Measurements from ENCODE around the gene PRR20G. TPM values are rescaled to one million over a fixed set of nuclear protein-coding genes. Genes with fewer than 3 reads are reported as not detected.
"Not testable (repeated sequence)": the region's sequence is repeated elsewhere in the genome, so short reads cannot be mapped to it uniquely, and the experiment has no call there.

PRR20G gene
- total RNA-seq (2014; rRNA removed; shearing (Covaris generic)) = not detected in 2 replicates
- polyA plus RNA-seq (2015; cell fraction: cytosol; rRNA removed) = not detected in 2 replicates
- not detected in 2 replicates for polyA plus RNA-seq (2015; cell fraction: nucleus; rRNA removed)

DNA sequence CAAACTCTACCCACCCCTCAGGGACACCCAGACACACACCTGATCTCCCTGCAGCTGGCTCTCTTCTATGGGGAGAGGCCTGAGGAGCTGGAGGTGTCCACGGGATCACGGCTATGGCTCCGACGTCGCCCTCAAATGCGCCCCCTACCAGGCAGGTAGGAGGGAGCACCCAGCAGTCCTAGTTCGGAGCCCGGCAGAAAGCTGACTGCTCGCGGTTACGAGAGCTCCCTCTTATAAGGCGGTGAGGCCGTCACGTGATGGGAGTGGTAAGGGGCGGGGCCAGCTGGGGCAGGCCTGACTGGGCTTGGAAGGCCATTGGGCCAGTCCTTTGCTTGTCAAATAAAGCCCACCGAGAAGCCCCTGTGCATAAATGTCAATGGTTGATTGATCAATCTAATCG, at the start of gene PRR20G:
Gene PRR20G, minus strand, starts transcription at position 207 of the 400 bp plus-strand sequence. CDS start 681 bp downstream, outside the sequence.
- DNase-seq (ENCODE audit: low read depth, low spot score) = no peak
- in situ Hi-C loops (cut with HindIII; ENCODE audit: low pct_unique_long_range_greater_than_20kb, low sequenced_read_pairs) = no loop called here

DNA sequence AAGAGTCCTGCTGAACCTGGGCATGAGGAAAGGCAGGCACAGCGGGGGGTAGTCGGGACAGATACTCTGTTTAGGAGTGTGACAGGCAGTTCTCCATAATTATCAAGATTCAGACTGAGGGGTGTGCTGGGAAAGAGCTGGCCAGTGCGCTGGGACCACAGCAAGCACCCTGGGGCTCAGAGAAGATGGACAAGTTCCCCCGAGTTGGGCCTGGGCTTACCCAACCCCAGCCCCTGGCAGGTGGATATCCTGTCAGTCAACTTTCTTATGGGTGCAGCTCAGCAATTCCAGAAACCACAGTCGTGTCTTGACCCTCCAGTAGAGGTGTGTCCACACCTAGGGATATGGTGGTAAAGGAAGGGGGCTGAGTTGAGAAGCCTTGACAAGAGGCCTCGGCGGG, 49.2 kb upstream of the PRR20G start:
- DNase-seq (ENCODE audit: low read depth, low spot score) = no peak
- in situ Hi-C loops (cut with HindIII; ENCODE audit: low pct_unique_long_range_greater_than_20kb, low sequenced_read_pairs) = no loop called here

DNA sequence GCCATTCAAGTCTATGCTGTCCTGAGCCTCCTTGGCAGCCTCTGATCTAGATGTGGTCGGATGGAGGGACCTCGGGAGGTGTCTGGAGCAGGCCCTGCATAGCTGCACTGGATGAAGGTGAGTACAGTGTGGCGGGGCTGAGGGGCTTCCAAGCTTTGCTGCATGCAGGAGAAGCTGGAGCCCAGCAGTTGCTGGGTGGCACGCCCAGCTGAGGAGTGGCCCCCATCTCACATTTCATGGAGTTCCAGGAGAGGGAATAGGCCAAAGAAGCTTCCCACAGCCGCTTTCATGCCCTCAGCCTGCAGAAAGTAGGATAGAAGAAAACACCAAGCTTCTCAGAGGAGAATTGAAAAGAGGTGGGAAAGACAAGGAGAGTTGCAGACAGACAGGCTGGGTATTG, 48.3 kb upstream of the PRR20G start:
- in situ Hi-C loops (cut with HindIII; ENCODE audit: low pct_unique_long_range_greater_than_20kb, low sequenced_read_pairs) = no loop called here

DNA sequence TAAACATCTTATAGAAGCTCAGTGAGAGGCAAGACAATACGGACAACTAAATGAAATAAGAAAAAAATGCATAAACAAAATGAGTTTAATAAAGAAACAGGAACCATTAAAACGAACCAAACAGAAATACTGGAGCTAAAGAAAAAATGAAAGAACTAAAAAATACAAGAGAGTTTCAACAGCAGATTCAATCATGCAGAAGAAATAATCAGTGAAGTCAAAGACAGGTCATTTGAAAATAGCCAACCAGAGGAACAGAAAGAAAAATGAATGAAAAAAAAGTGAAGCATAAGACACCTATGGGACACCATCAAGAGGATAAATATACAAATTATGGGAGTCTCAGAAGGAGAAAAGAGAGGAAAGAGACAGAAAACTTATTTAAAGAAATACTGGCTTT, 42.5 kb upstream of the PRR20G start:
- in situ Hi-C loops (cut with HindIII; ENCODE audit: low pct_unique_long_range_greater_than_20kb, low sequenced_read_pairs) = no loop called here
- no peak for DNase-seq (ENCODE audit: low read depth, low spot score)

More for the DNA sequence above, 48.3 kb upstream of the PRR20G start:
- no peak for DNase-seq (ENCODE audit: low read depth, low spot score)

DNA sequence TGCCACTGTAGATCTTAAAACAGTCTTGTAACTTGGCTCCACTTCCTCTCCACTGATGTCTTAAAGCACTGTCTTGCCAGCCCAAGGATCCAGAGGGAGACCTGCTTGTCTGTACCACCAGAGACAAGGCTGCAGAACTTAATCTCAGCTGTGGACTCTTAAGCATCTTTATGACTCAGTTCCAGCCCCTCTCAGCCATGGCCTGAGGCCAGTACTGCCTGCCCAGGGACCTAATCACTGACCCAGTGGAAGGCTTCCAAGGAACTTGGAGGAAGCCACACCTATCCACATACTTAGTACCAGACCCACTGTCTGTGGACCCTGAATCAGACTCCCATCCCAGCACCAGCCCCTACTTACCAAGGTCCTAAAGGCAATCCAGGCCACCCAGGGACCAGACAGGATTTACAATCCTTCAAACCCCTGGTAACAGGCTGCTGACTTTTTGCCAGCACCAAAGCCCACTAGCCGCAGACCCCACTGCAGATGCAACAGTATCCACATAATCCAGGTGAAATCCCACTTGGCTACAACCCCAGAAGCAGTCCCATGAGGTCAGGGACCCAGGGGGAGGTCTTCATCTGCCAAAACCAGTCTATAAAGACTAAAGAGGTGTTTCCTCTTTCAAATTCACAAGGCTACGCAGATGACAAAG, 41.9 kb upstream of the PRR20G start:
- in situ Hi-C loops (cut with HindIII; ENCODE audit: low pct_unique_long_range_greater_than_20kb, low sequenced_read_pairs) = no loop called here
- DNase-seq (ENCODE audit: low read depth, low spot score) = no peak

DNA sequence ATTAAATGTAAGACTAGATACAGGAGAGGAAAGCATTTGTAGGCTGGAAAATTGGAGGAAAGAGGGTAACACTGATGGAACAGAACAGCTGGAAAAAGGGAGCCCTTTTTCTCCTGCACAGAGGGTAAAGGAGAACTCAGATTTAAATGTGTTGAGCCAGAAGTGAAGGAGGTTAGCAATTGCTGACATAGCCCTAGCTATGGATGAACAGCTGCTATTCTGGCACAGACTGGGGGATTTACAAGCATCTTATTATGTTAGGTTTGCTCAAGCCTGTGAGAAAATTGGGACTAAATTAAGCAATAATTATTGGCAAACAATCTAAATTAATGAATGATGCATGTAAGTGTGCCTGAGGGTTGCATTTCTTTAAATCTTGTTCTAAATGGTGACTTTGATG, 40.6 kb upstream of the PRR20G start:
- in situ Hi-C loops (cut with HindIII; ENCODE audit: low pct_unique_long_range_greater_than_20kb, low sequenced_read_pairs) = no loop called here
- DNase-seq (ENCODE audit: low read depth, low spot score) = no peak

DNA sequence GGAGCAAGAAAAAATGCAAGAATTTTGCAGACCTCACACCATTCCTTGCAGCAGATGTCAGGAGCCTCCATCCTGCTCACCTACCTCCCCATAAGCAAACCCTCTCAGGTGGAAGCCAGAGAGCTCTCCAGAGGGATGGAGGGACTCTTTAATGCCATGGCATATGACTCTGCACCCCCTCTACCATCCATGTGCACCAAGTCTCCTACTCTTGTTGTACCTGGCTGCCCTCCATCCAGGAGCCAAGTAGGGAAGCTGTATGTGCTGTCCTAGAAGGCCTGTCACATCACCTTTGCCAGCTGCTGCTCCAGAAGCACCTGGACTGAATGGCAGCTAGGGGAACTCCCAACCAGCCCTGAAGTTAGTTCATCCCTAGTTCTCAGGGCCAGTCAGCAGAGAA, 38.5 kb upstream of the PRR20G start:
- DNase-seq (ENCODE audit: low read depth, low spot score) = no peak
- in situ Hi-C loops (cut with HindIII; ENCODE audit: low pct_unique_long_range_greater_than_20kb, low sequenced_read_pairs) = no loop called here

DNA sequence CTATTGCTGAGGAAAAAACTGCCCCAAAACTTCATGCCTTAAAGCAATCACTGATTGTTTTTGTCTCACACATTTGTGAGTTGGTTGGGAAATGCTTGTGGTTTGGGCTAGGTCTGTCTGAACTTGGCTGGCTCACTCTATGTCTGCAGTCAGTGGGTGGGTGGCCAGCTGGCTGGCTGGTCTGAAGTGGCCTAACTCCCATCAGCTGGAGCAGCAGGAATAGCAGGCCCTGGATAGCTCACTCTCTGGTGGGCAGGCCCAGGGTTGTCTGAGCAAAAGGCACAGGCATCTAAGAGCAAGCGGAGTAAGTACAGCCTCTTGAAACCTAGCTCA, 37.7 kb upstream of the PRR20G start:
- in situ Hi-C loops (cut with HindIII; ENCODE audit: low pct_unique_long_range_greater_than_20kb, low sequenced_read_pairs) = no loop called here
- DNase-seq (ENCODE audit: low read depth, low spot score) = no peak

DNA sequence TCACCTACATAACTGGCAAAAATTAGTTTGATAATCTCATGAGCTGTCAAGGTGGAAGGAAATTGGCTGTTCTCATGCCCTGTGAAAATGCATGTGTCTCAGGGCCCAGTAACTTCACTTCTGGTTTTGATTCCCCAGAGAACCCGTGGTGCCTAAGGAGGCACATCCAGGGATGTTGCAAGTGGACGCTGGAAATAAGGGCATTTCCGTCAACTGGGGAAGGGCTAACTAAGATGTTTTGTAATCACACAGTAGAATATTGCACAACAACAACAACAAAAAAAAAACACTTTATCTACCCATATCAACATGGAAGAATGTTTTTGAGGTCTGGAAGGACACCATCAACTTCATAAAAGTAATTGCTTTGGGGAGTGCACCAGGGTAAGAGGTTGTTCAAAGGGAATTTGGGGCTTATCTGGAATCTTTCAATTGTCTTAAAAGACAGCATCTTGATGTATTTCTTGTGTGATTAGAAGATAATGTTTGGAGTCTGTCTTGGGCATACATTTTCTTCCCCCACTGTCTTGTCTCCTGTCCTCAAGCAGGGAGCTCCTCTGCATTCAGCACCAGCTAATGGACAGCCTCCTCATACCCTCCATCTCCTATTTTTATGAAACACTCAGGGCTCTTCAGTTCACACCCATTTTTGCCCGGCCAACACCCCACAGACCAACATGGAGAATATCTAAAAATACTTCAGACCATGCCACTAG, 37.2 kb upstream of the PRR20G start:
- in situ Hi-C loops (cut with HindIII; ENCODE audit: low pct_unique_long_range_greater_than_20kb, low sequenced_read_pairs) = no loop called here
- no peak for DNase-seq (ENCODE audit: low read depth, low spot score)

DNA sequence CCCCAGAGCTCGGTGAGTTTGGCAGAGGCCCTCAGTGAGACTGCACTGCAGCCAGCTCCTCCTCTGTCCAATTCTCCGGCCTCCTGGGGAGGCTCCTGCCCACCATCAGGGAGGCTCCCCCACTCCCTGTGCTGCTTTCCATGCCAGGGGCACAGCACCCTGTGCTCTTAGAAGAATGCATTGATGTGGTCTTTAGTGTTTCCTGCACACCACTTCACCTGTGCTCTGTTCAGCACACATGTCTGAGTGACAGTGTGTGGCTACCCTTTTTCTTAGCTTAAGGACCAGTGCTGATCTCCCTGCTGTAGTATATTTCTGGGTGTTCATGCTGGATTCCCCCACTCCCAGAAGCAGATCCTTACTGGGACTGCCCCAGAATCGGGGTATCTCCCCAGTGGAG, 36.2 kb upstream of the PRR20G start:
- no peak for DNase-seq (ENCODE audit: low read depth, low spot score)
- in situ Hi-C loops (cut with HindIII; ENCODE audit: low pct_unique_long_range_greater_than_20kb, low sequenced_read_pairs) = no loop called here

DNA sequence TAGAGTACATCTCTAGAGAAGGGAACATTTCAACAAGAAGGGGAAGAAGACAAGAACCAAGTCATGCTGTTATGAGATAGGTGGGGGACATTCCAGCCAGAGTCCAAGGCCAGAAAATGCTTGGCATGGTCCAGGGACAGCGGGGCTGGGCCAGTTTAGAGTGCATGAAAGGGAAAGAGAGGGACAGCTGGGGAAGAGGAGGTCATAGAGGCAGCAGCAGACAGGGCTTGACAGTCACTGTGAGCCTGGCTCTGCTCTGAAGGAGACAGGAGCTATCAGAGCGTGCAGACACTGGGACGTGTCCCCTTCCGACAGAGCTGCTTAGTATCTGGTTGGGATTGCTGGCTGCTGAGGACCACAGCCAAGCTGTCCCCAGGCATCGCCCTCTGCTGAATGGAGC, 35.7 kb upstream of the PRR20G start:
- in situ Hi-C loops (cut with HindIII; ENCODE audit: low pct_unique_long_range_greater_than_20kb, low sequenced_read_pairs) = no loop called here
- no peak for DNase-seq (ENCODE audit: low read depth, low spot score)

DNA sequence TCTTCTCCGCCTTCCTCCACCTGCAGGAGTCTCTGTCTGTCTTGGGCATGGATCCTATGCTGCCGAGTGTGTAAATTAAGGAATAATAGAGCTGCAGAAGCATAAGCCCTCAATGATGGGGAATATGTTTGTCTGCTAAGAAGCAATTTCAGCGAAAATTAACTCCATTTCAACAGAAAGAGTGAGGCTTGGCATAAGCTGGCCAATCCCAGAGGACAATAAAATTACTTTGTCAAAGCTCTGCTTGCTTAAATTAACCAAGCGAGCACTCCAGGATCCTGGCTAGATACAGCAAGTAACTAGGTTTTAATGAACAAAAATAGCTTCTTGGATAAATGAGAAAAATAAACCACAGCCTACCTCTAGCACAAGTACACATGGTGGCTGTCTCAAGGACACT, 33.5 kb upstream of the PRR20G start:
- in situ Hi-C loops (cut with HindIII; ENCODE audit: low pct_unique_long_range_greater_than_20kb, low sequenced_read_pairs) = no loop called here
- no peak for DNase-seq (ENCODE audit: low read depth, low spot score)

DNA sequence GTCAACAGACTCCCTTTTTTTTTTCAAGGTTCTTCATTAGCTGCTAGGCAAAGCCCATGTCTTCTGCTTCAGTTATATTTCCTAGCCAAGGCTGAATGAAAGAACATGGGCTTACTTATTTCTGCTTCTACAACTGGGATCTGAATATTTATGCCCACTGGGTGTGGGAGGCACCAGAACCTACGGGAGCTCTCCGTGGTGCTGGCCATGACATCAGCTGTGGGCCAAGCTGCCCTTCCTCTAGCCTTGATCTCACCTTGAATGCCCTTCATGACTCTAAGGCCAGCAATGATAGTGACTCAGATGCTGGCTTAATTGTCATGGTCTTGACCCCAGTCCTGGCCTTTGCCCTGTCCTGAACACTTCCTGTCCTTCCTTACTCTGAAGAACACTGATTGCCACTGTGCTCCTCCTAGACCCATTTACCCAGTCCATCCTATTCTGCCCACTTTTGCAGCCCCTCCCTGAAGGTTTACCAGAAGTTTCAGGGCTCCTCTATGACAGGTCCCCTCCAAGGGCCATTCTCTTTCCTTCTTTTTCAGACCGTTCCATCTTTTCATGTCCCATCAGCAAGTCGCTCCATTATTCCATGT, 32.8 kb upstream of the PRR20G start:
- no peak for DNase-seq (ENCODE audit: low read depth, low spot score)
- in situ Hi-C loops (cut with HindIII; ENCODE audit: low pct_unique_long_range_greater_than_20kb, low sequenced_read_pairs) = no loop called here

DNA sequence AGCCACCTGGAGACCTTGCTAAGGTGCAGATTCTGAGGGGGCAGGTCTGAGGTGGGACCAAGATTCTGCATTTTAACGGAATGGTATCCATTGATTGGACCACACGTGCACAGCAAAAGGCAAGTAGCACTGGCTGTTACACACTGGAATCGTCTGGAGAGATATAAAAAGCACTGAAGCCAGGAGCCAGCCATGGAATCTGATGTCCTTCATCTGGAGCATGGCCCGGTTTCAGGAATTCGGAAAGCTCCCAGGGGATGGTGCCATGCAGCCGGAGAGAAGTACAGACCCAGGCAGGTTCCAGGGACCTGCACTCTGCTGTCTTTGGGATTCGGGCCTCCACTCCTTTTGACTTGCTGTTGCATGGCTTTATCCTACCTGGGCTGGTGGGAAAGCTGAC, 28.8 kb upstream of the PRR20G start:
- in situ Hi-C loops (cut with HindIII; ENCODE audit: low pct_unique_long_range_greater_than_20kb, low sequenced_read_pairs) = no loop called here

DNA sequence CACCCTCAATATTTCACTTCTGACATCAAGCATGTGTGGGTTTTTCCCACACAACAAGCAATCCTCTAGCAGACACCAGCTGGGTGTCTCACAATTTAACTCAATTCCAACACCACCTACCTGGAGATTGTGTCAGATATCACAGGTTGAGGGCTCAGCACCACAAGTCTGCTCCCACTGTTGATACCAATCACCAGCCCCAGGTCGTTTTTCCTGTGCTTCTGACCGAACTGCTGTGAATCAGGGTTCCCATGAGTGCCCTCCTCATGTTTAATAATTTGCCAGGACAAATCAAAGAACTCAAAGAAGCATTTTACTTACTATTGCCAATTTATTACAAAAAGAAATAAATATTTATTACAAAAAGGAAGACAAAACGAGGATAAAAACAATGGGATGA, 25.0 kb upstream of the PRR20G start:
- DNase-seq (ENCODE audit: low read depth, low spot score) = no peak
- in situ Hi-C loops (cut with HindIII; ENCODE audit: low pct_unique_long_range_greater_than_20kb, low sequenced_read_pairs) = no loop called here

More for the DNA sequence above, 28.8 kb upstream of the PRR20G start:
- no peak for DNase-seq (ENCODE audit: low read depth, low spot score)

DNA sequence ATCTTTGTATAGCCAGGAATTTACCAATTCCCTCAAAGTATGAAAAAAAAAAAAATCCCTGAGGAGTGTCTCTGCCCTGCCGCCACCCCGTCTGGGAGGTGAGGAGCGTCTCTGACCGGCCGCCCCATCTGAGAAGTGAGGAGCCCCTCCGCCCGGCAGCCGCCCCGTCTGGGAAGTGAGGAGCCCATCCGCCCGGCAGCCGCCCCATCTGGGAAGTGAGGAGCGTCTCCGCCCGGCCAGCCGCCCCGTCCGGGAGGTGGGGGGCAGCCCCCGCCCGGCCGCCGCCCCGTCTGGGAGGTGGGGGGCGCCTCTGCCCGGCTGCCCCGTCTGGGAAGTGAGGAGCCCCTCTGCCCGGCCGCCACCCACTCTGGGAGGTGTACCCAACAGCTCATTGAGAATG, 21.0 kb upstream of the PRR20G start:
- DNase-seq (ENCODE audit: low read depth, low spot score); in situ Hi-C loops (cut with HindIII; ENCODE audit: low pct_unique_long_range_greater_than_20kb, low sequenced_read_pairs): not testable (repeated sequence)

DNA sequence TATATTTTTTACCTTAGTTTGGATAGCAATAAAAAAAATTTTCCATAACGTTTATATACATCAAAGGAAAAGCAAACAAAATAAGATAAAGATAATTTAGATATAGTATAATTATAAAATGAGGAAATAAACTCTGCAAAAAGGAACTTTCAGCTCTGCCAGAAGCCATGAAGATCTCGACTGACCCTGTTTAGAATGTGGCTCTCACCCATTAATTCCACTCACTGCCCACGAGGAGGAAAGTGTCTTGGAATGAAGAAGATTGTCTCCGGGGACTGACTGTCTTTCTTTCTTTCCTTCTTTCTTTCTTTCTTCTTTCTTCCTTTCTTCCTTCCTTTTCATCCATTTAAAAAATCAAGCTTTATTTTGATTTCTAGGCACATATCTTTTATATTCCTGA, 20.1 kb upstream of the PRR20G start:
- in situ Hi-C loops (cut with HindIII; ENCODE audit: low pct_unique_long_range_greater_than_20kb, low sequenced_read_pairs) = no loop called here
- no peak for DNase-seq (ENCODE audit: low read depth, low spot score)

DNA sequence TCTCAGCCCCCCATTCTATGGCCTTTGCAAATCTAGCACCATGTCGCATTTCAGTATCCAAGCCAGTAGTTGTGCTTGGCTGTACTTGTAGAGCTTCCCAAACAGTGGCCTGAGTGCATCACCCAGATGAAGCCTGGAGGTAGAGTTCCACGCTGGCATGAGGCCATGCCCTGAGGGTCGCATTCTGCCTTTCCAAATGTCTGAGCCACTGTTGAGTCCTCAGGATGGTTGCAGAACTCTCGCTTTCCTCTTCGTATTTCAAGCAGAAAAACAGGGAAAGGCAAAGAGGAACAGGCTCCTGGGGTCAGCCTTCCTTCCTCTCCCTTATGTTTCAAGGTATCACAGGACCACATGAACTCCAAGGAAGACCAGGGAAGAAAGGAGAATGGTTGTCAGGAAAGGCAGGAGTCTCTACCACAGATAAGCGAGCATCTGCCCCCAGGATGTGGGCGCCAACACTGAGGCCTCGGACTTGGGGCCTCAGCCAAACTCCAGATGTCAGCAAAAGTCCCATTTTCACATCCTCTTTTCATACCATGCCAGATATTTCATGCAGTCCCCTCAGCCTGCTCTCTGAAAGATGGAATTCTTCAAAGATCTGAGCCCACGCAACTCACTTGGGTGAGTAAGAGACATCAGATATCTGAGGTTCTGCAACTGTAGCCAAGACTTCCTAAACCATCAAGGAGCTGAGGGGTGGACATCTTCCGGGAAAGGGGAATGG, 19.4 kb upstream of the PRR20G start:
- DNase-seq (ENCODE audit: low read depth, low spot score) = no peak
- in situ Hi-C loops (cut with HindIII; ENCODE audit: low pct_unique_long_range_greater_than_20kb, low sequenced_read_pairs) = no loop called here
